ENCODE results near the gene SETDB1. TPM values are rescaled to one million over a fixed set of nuclear protein-coding genes. Genes with fewer than 3 reads are reported as not detected.

Gene SETDB1
- total and polyA plus RNA-seq, 2 of the 8 experiments (the other 6 are each of a cell fraction or from before 2014, with no cell fraction given) = 27.5 to 48.8 TPM

- TF ChIP-seq HDAC2 (IDR thresholded peaks at IDR 0.05; ENCODE audit: borderline replicate concordance in 1 of 2, low read depth in 2 of 2, low read length in 2 of 2) (no peak), RXRA (IDR thresholded peaks at IDR 0.05; ENCODE audit: insufficient read depth, low read depth, low read length) (no peak), CBX8 (IDR thresholded peaks at IDR 0.05; ENCODE audit: borderline replicate concordance, low read depth, low read length) (no peak), CTBP2 (IDR thresholded peaks at IDR 0.05; ENCODE audit: borderline replicate concordance, insufficient read depth, insufficient read length, low read length) (no peak), TCF12 (IDR thresholded peaks at IDR 0.05; ENCODE audit: low read depth, low read length) (no peak), GABPA (IDR thresholded peaks at IDR 0.05; ENCODE audit: borderline replicate concordance, insufficient read depth, low read length) (no peak), POLR2A (IDR thresholded peaks at IDR 0.05; ENCODE audit: control extremely low read depth in 1 of 2, low read depth in 2 of 2, low read length in 2 of 2) (peak in 1 of 2 experiments; percentile 13; a peak in 1 of 3 replicates), EGR1 (IDR thresholded peaks at IDR 0.05; ENCODE audit: borderline replicate concordance, low read depth, low read length) (no peak), USF2 (IDR thresholded peaks at IDR 0.05; ENCODE audit: low read length) (peak; percentile 28; the same call in 1 of the 2 replicates), SP2 (IDR thresholded peaks at IDR 0.05; ENCODE audit: low read length) (no peak), BRCA1 (IDR thresholded peaks at IDR 0.05; ENCODE audit: low read depth, low read length) (no peak), NRF1 (IDR thresholded peaks at IDR 0.05; ENCODE audit: low read depth, low read length) (no peak), POLR2AphosphoS5 (IDR thresholded peaks at IDR 0.05; ENCODE audit: low read depth, low read length) (no peak), RFX5 (IDR thresholded peaks at IDR 0.05; ENCODE audit: borderline replicate concordance, low read depth, low read length) (no peak), KDM5A (IDR thresholded peaks at IDR 0.05; ENCODE audit: low read length) (no peak)
Observed at GRCh38 chr1:150971583-150972416, 45.6 kb downstream of the SETDB1 start (continued).

Measured in H1 (cell line).